GM12891 (cell line): ENCODE measurements around the gene SRGAP2.
"Not testable (repeated sequence)": the region's sequence is repeated elsewhere in the genome, so short reads cannot be mapped to it uniquely, and the experiment has no call there.

Experiments
- DNase-seq: peaks from one replicate; pipeline ENCODE4 v3.0.0; 2011; ENCODE audit warnings: low spot score; ENCODE audit not compliant: insufficient read length
- FAIRE-seq: peaks from 2 replicates; lab custom pipeline; 2011; peaks lifted over from hg19 to GRCh38; lab: Jason Lieb, UNC

The SRGAP2 gene

DNA sequence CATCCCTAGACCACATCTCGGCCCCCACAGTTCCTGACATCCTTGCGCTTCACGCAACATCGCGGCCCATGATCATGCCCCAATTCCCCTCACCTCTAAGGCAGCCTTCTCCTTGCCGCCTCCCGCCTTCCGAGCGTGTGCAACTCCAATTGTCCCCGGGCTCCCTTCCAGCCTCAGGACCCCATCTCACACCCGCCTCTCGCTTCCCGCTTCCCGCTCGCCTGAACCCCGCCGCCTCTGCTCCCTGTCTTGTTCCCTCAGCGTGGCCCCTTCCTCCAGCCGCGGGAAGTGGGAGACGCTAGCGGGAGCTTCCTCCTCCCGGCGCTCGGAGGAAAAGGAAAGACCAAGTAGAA is 794 bp downstream of the SRGAP2 start:
- not testable (repeated sequence) for FAIRE-seq

DNA sequence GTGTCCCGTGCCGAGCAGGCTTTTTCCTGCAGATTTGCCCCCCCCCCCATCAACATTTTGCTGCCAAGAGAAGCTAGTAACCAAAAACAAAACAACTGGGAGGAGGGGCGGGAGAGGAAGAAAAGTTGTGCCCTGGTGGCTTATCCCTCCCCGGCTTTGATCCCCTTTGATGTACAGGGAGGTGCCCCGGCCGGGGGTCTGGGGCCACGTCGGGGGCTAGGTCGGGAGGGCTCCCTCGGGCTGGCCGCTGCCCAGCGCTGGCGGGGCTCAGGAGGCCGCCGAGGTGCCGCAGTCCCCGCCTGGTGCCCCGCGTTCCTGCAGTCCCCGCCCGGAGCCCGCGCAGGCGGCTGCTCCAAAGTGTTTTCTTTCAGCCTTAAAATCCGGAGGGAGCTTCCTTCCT is 1.5 kb downstream of the SRGAP2 start:
- DNase-seq, FAIRE-seq: not testable (repeated sequence)

More for the DNA sequence above, 794 bp downstream of the SRGAP2 start:
- DNase-seq = not testable (repeated sequence)

- not testable (repeated sequence) for FAIRE-seq, DNase-seq
Observed at GRCh38 chr1:206205569-206205968, 2.2 kb downstream of the SRGAP2 start.

DNA sequence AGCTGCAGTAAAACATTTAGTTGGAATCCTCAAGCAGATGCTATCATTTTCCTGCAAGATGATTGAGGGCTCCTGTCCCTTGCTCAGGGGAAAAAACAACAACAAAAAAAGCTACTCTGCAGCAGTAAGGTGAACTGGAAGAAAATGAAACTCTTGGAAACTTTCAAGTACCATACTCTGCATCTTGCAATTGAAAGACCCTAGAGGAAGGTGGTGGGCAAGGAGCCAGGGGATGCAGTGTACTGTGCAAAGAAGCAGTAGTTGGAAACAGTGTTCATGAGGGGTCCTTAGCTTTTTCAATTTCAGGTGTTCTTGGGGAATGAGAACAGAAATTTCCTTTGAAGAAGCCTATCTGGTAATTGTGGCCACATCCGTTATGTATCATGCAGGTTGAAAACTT is 7.5 kb downstream of the SRGAP2 start:
- not testable (repeated sequence) for DNase-seq, FAIRE-seq

DNA sequence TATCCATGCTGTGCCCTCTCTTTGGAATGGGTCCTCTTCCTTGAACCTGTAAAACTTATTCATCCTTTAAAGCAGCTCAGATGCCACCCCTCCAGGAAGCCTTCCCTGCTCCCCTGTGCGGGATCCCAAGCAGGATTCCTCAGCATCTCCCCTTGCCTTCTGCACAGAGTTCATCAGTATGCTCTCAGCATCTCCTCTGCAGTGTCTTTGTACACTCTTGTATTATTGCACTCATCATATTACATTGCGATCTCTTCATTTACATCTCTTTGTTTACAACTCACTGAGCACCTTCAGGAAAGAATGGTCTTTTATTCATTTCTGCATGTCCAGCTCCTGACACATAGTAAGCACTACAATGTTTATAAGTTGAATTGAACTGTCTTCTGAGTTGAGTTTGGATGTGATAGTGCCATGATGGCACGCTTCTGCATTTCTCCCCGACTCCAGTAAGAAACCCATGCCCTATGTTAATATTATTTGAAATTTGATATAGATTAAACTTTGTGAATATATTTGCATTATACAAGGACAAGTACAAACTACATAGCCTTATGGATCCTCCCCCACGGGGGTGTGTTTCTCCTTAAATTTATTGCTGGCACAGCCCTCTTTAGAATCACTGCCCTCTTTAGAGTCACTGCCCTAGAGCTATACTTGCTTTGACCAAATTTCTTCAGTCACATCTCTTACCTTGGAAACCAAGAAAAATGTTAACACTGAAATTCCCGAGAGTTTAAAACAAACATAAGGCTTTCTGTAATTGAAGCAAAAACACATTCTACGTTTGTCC is 12.5 kb downstream of the SRGAP2 start:
- not testable (repeated sequence) for FAIRE-seq, DNase-seq

DNA sequence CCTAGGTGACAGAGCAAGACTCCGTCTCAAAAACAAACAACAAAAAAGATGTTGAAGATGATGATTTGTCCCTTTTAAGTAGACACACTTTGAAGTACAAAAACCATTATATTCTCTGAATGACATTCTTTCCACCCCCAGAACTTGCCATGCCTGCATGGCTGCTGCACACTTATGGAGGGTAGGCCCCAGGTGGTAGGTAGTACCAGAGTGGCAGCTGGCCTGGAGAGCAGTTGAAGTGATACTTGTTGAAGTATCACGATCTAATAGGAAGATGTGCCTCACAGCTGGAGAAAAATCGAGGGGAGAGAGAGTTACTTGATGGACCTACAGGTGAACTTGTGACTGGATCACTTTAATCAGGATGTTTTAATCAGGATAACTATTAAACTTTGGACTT is 14.9 kb downstream of the SRGAP2 start:
- FAIRE-seq, DNase-seq: not testable (repeated sequence)

GRCh38 chr1:206218765-206219164 is 15.4 kb downstream of the SRGAP2 start:
- FAIRE-seq, DNase-seq: not testable (repeated sequence)

- not testable (repeated sequence) for DNase-seq, FAIRE-seq
Observed at GRCh38 chr1:206219514-206220331, 16.4 kb downstream of the SRGAP2 start.

- not testable (repeated sequence) for FAIRE-seq, DNase-seq
Observed at GRCh38 chr1:206220332-206221000, 17.1 kb downstream of the SRGAP2 start.

DNA sequence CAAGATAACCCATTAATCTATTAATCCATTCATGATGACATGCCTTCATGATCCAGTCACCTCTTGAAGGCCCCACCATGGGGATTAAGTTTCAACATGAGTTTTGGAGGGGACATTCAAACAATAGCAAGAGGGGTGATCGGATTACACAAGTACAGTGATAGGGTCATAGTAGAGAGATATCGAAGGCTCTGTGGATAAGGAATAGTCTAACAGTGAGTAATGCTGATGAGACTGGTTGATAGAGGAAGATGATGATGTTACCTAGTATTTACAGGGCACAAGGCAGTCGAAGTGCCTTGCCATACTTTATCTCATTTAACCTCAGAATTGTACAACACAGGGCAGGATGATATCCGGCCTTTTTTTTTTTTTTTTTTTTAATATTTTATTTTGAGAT is 18.2 kb downstream of the SRGAP2 start:
- not testable (repeated sequence) for FAIRE-seq, DNase-seq

- not testable (repeated sequence) for FAIRE-seq, DNase-seq
Observed at GRCh38 chr1:206224190-206224776, 20.9 kb downstream of the SRGAP2 start.

- FAIRE-seq, DNase-seq: not testable (repeated sequence)
Observed at GRCh38 chr1:206225386-206225785, 22.0 kb downstream of the SRGAP2 start.

DNA sequence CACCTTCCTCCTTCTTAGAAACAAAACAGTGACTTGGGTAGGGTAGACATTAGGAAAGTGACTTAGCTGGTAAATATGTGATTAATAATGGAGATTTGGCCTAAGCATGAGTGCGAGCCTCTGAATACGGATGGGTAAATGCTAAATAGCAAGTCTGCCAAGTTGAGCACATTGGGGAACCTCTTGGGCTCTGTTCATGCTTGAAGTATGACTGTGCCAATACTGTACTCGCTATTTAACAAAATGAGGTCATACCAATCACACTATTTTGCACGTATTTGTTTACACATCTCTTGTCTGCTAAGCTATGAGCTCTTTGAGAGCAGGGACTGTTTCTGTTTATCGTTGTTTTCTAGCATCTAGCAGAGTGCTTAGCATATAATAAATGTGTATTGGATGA is 23.5 kb downstream of the SRGAP2 start:
- not testable (repeated sequence) for DNase-seq, FAIRE-seq

DNA sequence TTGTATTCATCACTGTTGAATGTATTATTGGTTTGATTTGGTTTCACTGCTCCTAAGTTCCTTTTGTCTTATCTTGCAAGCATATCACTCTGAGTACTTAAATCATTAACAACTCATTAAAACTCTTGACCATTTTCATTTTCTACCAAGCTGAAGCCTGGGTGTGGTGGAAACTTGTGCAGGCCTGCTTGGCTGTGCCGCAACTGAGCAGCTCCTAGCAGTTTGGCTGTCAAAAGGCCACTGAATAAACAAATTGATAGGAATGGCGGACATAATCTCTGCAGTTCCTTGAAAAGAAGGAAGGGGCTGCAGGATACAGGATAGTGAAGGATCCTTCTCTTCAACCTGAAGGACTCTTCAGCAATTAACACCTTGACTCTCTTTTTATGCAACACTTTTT is 25.9 kb downstream of the SRGAP2 start:
- FAIRE-seq, DNase-seq: not testable (repeated sequence)

DNA sequence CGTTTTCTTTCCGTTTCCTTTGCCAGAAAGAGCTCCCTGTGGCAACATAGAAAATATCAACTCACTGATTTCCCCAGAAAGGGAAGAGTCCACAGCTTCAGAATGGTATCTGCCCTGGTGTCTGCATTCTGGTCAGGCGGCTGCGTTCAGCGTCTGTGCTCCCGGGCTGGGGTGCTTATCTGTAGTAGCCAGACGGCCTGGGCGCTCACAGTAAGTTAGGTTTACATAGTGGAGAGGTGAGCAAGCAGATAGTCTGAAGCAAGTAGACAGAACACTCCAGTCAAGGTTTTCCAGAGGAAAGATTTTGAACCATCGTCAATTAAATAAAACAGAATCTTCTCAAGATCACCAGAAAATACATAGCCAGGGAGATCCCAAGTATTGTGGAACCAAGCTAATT is 28.6 kb downstream of the SRGAP2 start:
- not testable (repeated sequence) for FAIRE-seq, DNase-seq

DNA sequence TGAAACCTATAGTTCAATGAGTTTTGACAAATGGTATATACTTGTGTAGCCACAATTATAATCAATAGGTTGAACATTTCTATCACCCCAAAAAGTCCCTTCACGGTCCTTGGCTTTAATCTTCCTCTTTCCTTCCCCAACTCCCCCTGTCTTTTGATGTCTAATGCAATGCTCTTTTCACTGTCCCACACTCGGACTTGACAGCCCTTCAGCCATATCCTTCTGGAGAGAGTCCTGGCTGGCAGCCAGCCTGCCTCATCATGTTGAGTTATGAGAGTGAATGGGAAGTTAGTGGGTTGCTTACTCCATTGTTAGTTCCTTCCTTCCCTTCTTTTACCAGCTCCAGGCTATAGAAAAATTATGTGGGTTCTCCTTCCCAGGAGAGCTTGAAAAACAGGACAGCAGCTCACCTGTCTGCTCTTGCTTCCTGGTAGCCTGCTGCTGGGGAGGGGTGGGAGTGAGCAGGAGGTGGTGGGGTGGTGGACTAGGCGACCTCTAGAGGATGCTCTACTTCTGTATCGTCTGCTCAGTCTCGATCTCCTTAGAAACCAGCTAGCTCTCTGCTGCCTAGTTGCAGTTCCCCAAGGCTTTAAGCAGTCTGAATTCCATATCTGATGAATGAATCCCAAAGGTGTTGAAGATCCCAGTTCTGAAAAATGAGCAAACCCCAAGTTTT is 29.8 kb downstream of the SRGAP2 start:
- not testable (repeated sequence) for FAIRE-seq, DNase-seq

DNA sequence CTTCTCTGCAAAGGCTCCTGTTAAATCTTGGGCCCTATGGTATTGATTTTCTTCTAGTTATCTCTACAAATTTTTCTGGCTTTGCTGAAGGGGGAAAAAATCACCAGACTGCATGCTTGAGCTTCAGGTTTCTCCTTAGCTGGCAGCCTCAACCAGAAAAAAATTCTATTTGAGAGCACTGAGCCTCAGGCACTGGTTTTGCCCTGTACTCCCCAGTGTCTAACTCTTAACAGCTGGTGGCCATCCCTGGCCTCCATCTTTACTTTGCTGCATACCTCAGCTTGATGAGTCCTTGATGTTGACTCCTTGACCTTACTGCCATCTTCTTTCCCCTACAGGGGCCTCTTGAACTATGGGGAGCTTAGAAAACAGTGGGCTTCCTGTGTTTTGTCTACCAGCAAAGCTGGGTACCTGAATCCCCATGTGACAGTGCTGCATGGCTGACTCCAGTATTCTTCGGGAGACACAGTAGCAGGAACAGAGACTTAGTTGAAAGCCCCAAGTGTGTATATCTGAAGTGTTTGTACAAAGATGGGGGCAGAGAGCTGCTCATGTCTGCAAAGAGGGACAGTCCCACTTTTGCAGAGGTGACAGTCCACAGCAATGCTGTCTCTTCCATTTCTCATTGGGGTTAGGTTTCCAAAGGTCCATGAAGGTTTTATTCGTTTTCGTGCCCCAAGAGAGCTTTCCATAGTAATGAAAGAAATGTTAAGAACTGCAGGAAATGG is 31.0 kb downstream of the SRGAP2 start:
- FAIRE-seq = not testable (repeated sequence)

GRCh38 chr1:206235190-206235589 is 31.8 kb downstream of the SRGAP2 start:
- not testable (repeated sequence) for FAIRE-seq, DNase-seq

More for the DNA sequence above, 31.0 kb downstream of the SRGAP2 start:
- not testable (repeated sequence) for DNase-seq
